ENCODE data around the gene ITGAL. TPM values are rescaled to one million over a fixed set of nuclear protein-coding genes. Genes with fewer than 3 reads are reported as not detected.

ITGAL gene
- total RNA-seq, 2 donors from 2014 or later, result 1.3 to 9.2 TPM

GRCh38 chr16:30532285-30533145 lies 60.0 kb downstream of the ITGAL start:
- WGBS, 2 donors, result 93 to 100% methylated on average over 2 to 38 of the region's 57 CpGs
- intact Hi-C loops (cut with DNase I), result no loop called here
- H3K27me3 ChIP-seq, result no peaks in the 10 kb centered on the region
- peak overlapping the region in 1 of 4 donors; percentile 97 for H3K27ac ChIP-seq
- TF ChIP-seq CTCF (IDR thresholded peaks at IDR 0.05) (no peak), POLR2A (IDR thresholded peaks at IDR 0.05) (no peak)
- peaks cover 45% of the 10 kb centered on the region for H3K4me1 ChIP-seq
- DNase-seq, result no peak
- no peaks in the 10 kb centered on the region for H3K9me3 ChIP-seq
- no peak overlapping the region for H3K4me3 ChIP-seq
- peaks cover 0 to 2% of the 10 kb centered on the region in 2 donors for H3K36me3 ChIP-seq (replicated peaks in 1 of 2; ENCODE audit: insufficient read depth in 1 of 2, low read depth in 2 of 2)
- no peak for ATAC-seq

GRCh38 chr16:30533146-30533522 lies 60.6 kb downstream of the ITGAL start:
- peaks cover 0 to 2% of the 10 kb centered on the region in 2 donors for H3K36me3 ChIP-seq (replicated peaks in 1 of 2; ENCODE audit: insufficient read depth in 1 of 2, low read depth in 2 of 2)
- no peaks in the 10 kb centered on the region for H3K27me3 ChIP-seq
- no peak overlapping the region for H3K4me3 ChIP-seq
- TF ChIP-seq CTCF (IDR thresholded peaks at IDR 0.05), result no peak
- TF ChIP-seq POLR2A (IDR thresholded peaks at IDR 0.05), result peak in 1 of 3 donors; percentile 11
- peaks cover 39% of the 10 kb centered on the region for H3K4me1 ChIP-seq
- DNase-seq, result peak in 3 of 4 donors; percentile 32 to 37 (median 32)
- 54 to 61% methylated on average over 10 to 11 of the region's 11 CpGs for WGBS, 2 donors
- intact Hi-C loops (cut with DNase I), result no loop called here
- H3K27ac ChIP-seq, result peak overlapping the region in 2 of 4 donors; percentile 97 to 98
- no peaks in the 10 kb centered on the region for H3K9me3 ChIP-seq
- no peak for ATAC-seq

- H3K9me3 ChIP-seq, result no peaks in the 10 kb centered on the region
- intact Hi-C loops (cut with DNase I), result no loop called here
- TF ChIP-seq CTCF (IDR thresholded peaks at IDR 0.05), result no peak
- H3K4me1 ChIP-seq, result peaks cover 33% of the 10 kb centered on the region
- ATAC-seq, result peak; percentile 3
- DNase-seq, result no peak
- H3K36me3 ChIP-seq (replicated peaks in 1 of 2; ENCODE audit: insufficient read depth in 1 of 2, low read depth in 2 of 2), result peaks cover 0 to 2% of the 10 kb centered on the region in 2 donors
- WGBS, 2 donors, result 7 to 11% methylated on average over 10 to 29 of the region's 29 CpGs
- H3K27ac ChIP-seq, result peak overlapping the region; percentile 92 to 98 (median 96)
- peak overlapping the region; percentile 77 to 79 for H3K4me3 ChIP-seq
- no peaks in the 10 kb centered on the region for H3K27me3 ChIP-seq
Observed at GRCh38 chr16:30533748-30534367, 61.3 kb downstream of the ITGAL start.

- H3K9me3 ChIP-seq, result no peaks in the 10 kb centered on the region
- intact Hi-C loops (cut with DNase I), result no loop called here
- H3K4me3 ChIP-seq, result peak within 1 kb of the TSS; percentile 77 to 79
- H3K36me3 ChIP-seq (replicated peaks in 1 of 2; ENCODE audit: insufficient read depth in 1 of 2, low read depth in 2 of 2), result peaks cover 0 to 2% of the 10 kb centered on the region in 2 donors
- peak; percentile 92 for ATAC-seq
- 0 to 1% methylated on average over 11 to 70 of the region's 70 CpGs for WGBS, 2 donors
- TF ChIP-seq CTCF (IDR thresholded peaks at IDR 0.05) (peak in 2 of 7 experiments; percentile 11 to 13), POLR2A (IDR thresholded peaks at IDR 0.05) (peak in 2 of 3 donors; percentile 59 to 84)
- peak; percentile 93 to 95 (median 94) for DNase-seq
- H3K27ac ChIP-seq, result peak within 1 kb of the TSS; percentile 92 to 98 (median 96)
- H3K27me3 ChIP-seq, result no peaks in the 10 kb centered on the region
- peaks cover 39% of the 10 kb centered on the region for H3K4me1 ChIP-seq
Observed at GRCh38 chr16:30534368-30535105, 62.0 kb downstream of the ITGAL start, which contains the start of gene ZNF747. Gene ZNF747 (minus strand): TSS chr16:30534858. CDS start chr16:30534679, 179 bp downstream.
